Measurements from ENCODE around the gene ULK4.
A peak's percentile ranks its signal among the peaks of the same experiment; 100 is the strongest.
"Not testable (repeated sequence)": the region's sequence is repeated elsewhere in the genome, so short reads cannot be mapped to it uniquely, and the experiment has no call there.

ULK4 gene

GRCh38 chr3:41900265-41900664 lies 61.6 kb downstream of the ULK4 start:
- no peaks in the 10 kb centered on the region for H3K4me1 ChIP-seq (ENCODE audit: control insufficient read depth, insufficient read depth, low read length)
- H3K36me3 ChIP-seq (ENCODE audit: control insufficient read depth, insufficient read depth, low read length), result peaks cover 17% of the 10 kb centered on the region
- H3K9me3 ChIP-seq (ENCODE audit: control insufficient read depth, insufficient read depth, low read length), result no peaks in the 10 kb centered on the region
- H3K4me3 ChIP-seq (ENCODE audit: low read depth, low read length), result no peak overlapping the region
- H3K9ac ChIP-seq (ENCODE audit: low read depth, low read length), result no peak overlapping the region
- H3K27me3 ChIP-seq (ENCODE audit: control insufficient read depth, insufficient read depth, low read length), result no peaks in the 10 kb centered on the region
- H3K27ac ChIP-seq (ENCODE audit: low read depth, low read length), result no peak overlapping the region

DNA sequence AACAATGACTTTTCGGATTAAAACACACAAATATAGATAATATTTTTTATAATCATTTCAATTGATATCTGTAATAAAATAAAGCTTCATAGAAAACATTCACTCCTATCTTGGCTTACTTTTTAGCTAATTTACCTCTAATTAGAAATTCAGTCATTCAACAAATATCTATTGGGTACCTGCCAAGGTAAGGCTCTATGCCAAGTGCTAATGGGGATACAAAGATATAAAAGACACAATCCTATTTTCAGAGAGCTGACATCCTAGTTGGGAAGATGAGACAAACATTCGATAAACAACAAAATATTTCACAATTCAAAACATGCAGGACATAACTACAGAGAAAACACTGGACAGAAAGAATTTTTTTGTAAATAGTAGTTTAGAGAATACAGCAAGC lies 63.3 kb downstream of the ULK4 start:
- H3K4me1 ChIP-seq (ENCODE audit: control insufficient read depth, insufficient read depth, low read length), result no peaks in the 10 kb centered on the region
- H3K9me3 ChIP-seq (ENCODE audit: control insufficient read depth, insufficient read depth, low read length), result no peaks in the 10 kb centered on the region
- H3K4me3 ChIP-seq (ENCODE audit: low read depth, low read length), result no peak overlapping the region
- no peak overlapping the region for H3K9ac ChIP-seq (ENCODE audit: low read depth, low read length)
- H3K36me3 ChIP-seq (ENCODE audit: control insufficient read depth, insufficient read depth, low read length), result peaks cover 17% of the 10 kb centered on the region
- no peak overlapping the region for H3K27ac ChIP-seq (ENCODE audit: low read depth, low read length)
- no peaks in the 10 kb centered on the region for H3K27me3 ChIP-seq (ENCODE audit: control insufficient read depth, insufficient read depth, low read length)

- H3K4me3 ChIP-seq (ENCODE audit: low read depth, low read length), result no peak overlapping the region
- H3K9me3 ChIP-seq (ENCODE audit: control insufficient read depth, insufficient read depth, low read length), result peaks cover 10% of the 10 kb centered on the region; the same call in 1 of the 2 replicates
- H3K9ac ChIP-seq (ENCODE audit: low read depth, low read length), result no peak overlapping the region
- no peaks in the 10 kb centered on the region for H3K27me3 ChIP-seq (ENCODE audit: control insufficient read depth, insufficient read depth, low read length)
- H3K4me1 ChIP-seq (ENCODE audit: control insufficient read depth, insufficient read depth, low read length), result peaks cover 8% of the 10 kb centered on the region
- peaks cover 10% of the 10 kb centered on the region; the same call in 1 of the 2 replicates for H3K36me3 ChIP-seq (ENCODE audit: control insufficient read depth, insufficient read depth, low read length)
- no peak overlapping the region for H3K27ac ChIP-seq (ENCODE audit: low read depth, low read length)
Observed at GRCh38 chr3:41893977-41894376, 67.9 kb downstream of the ULK4 start.

DNA sequence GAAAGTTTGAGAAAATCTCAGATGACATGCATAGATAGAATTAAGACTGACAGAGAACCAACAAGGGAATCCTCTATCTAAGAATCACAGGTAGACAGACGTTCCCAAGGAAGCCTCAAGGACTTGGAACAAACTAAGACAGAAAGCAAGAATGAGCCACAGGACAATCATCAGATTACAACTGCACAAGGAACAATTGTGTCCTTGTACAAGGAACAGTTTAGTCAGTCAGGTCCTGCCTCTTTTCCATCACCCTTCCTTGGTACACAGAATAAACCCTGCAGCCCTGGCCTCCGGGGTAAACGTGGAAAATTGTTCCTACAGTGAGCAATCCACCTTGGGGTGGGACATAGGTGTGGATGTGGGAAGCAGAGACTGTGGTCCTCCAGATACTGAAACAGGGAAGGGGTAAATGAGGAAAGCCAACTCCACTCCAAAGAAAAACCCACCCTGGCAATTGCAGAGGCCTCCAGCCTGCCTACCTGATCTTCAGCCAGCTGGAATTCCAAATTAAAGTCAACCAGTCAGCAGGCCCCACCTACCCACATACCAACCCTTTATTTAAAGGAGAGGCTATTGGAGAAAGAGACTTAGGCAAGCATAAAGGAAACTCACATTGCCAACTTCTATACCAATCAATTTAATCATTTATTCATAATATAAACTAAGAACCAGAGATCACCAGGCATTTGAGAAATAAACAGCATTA lies 73.4 kb downstream of the ULK4 start:
- H3K9me3 ChIP-seq (ENCODE audit: control insufficient read depth, insufficient read depth, low read length), result peaks cover 10% of the 10 kb centered on the region; the same call in 1 of the 2 replicates
- peak overlapping the region; percentile 24; the same call in 1 of the 2 replicates for H3K4me3 ChIP-seq (ENCODE audit: low read depth, low read length)
- no peaks in the 10 kb centered on the region for H3K27me3 ChIP-seq (ENCODE audit: control insufficient read depth, insufficient read depth, low read length)
- peak overlapping the region; percentile 39 for H3K27ac ChIP-seq (ENCODE audit: low read depth, low read length)
- no peak overlapping the region for H3K9ac ChIP-seq (ENCODE audit: low read depth, low read length)
- H3K36me3 ChIP-seq (ENCODE audit: control insufficient read depth, insufficient read depth, low read length), result peaks cover 5% of the 10 kb centered on the region; the same call in 1 of the 2 replicates
- H3K4me1 ChIP-seq (ENCODE audit: control insufficient read depth, insufficient read depth, low read length), result peaks cover 16% of the 10 kb centered on the region

- Histone ChIP-seq H3K36me3 (ENCODE audit: control insufficient read depth, insufficient read depth, low read length) (no peaks in the 10 kb centered on the region), H3K9ac (ENCODE audit: low read depth, low read length) (no peak overlapping the region), H3K27me3 (ENCODE audit: control insufficient read depth, insufficient read depth, low read length) (no peaks in the 10 kb centered on the region), H3K4me1 (ENCODE audit: control insufficient read depth, insufficient read depth, low read length) (no peaks in the 10 kb centered on the region), H3K9me3 (ENCODE audit: control insufficient read depth, insufficient read depth, low read length) (no peaks in the 10 kb centered on the region), H3K4me3 (ENCODE audit: low read depth, low read length) (no peak overlapping the region), H3K27ac (ENCODE audit: low read depth, low read length) (no peak overlapping the region)
Observed at GRCh38 chr3:41882956-41883355, 78.9 kb downstream of the ULK4 start.

DNA sequence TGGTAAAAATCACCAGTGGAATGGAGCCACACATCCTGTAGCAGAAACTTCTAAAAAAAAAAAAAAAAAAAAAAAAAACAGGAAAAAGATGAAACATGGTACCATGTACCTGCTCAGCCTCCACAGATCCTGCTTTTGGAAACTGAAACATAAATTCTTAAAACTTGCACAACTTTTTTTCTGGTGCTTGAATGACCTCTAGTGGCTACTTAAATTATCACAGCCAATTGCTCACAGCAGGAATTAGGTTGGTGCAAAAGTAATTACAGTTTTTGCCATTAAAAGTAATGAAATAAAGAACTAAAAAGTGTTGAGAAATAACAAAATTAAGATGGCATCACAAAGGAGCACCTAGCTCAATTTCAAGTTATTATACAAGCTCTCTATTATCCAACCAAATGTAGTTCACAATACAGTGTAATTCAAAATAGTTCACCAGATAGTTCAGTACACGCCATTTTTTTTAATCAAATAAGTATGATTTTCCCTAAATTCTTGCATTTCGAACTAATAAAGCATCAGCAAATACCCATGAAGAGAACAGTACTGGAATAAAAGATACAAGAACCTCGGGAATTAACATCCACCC lies 80.6 kb downstream of the ULK4 start:
- no peaks in the 10 kb centered on the region for H3K9me3 ChIP-seq (ENCODE audit: control insufficient read depth, insufficient read depth, low read length)
- H3K4me3 ChIP-seq (ENCODE audit: low read depth, low read length), result no peak overlapping the region
- no peak overlapping the region for H3K9ac ChIP-seq (ENCODE audit: low read depth, low read length)
- H3K27me3 ChIP-seq (ENCODE audit: control insufficient read depth, insufficient read depth, low read length), result no peaks in the 10 kb centered on the region
- H3K27ac ChIP-seq (ENCODE audit: low read depth, low read length), result no peak overlapping the region
- H3K36me3 ChIP-seq (ENCODE audit: control insufficient read depth, insufficient read depth, low read length), result no peaks in the 10 kb centered on the region
- no peaks in the 10 kb centered on the region for H3K4me1 ChIP-seq (ENCODE audit: control insufficient read depth, insufficient read depth, low read length)

DNA sequence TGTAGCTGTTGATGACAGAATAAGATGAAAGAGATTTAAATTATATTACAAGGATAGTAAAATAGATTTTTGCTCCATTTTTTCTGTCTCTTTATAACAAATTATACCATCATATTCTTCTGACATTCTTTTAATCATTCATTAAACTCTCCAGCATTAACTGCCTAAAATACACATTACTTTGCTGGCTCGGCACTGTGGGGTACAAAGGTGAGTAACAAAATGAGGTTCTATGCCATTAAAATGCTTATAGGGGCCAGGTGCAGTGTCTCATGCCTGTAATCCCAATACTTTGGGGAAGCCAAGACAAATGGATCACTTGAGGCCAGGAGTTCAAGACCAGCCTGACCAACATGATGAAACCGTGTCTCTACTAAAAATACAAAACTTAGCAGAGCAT lies 81.5 kb downstream of the ULK4 start:
- Histone ChIP-seq H3K9me3 (ENCODE audit: control insufficient read depth, insufficient read depth, low read length) (no peaks in the 10 kb centered on the region), H3K4me1 (ENCODE audit: control insufficient read depth, insufficient read depth, low read length) (no peaks in the 10 kb centered on the region), H3K27me3 (ENCODE audit: control insufficient read depth, insufficient read depth, low read length) (no peaks in the 10 kb centered on the region), H3K36me3 (ENCODE audit: control insufficient read depth, insufficient read depth, low read length) (no peaks in the 10 kb centered on the region), H3K4me3 (ENCODE audit: low read depth, low read length) (no peak overlapping the region), H3K9ac (ENCODE audit: low read depth, low read length) (no peak overlapping the region), H3K27ac (ENCODE audit: low read depth, low read length) (no peak overlapping the region)

DNA sequence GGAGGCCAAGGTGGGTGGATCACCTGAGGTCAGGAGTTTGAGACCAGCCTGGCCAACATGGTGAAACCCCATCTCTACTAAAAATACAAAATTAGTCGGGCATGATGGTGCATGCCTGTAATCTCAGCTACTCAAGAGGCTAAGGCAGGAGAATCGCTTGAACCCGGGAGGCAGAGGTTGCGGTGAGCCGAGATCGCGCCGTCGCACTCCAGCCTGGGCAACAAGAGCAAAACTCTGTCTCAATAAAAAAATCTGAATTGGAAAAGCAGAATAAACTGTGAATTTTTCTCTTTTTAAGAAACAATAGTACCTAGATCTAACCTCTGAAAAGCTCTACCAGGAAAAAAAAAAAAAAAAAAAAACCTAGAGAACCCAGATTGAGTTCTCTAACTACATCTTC lies 84.2 kb downstream of the ULK4 start:
- H3K27ac ChIP-seq (ENCODE audit: low read depth, low read length); H3K9ac ChIP-seq (ENCODE audit: low read depth, low read length); H3K36me3 ChIP-seq (ENCODE audit: control insufficient read depth, insufficient read depth, low read length); H3K4me1 ChIP-seq (ENCODE audit: control insufficient read depth, insufficient read depth, low read length); H3K9me3 ChIP-seq (ENCODE audit: control insufficient read depth, insufficient read depth, low read length); H3K4me3 ChIP-seq (ENCODE audit: low read depth, low read length); H3K27me3 ChIP-seq (ENCODE audit: control insufficient read depth, insufficient read depth, low read length): not testable (repeated sequence)

DNA sequence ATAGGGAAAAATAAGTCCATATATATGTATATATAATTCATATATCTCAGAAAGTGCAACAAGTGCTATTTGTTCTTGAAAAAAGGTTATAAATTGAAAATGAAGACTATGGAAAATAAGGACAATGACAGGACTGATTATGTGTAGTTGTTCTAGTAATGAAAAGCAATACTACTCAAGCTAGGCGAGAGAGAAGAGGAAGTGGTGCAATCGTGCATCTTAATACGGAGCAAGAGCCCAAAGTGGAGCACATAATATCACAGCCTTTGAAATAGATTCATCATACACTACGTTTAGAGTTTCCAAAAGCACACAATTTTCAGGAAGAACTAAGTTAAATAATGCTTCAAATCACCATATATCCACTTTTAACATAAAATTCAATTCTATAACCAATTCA lies 87.9 kb downstream of the ULK4 start:
- Histone ChIP-seq H3K27ac (ENCODE audit: low read depth, low read length) (no peak overlapping the region), H3K9me3 (ENCODE audit: control insufficient read depth, insufficient read depth, low read length) (no peaks in the 10 kb centered on the region), H3K27me3 (ENCODE audit: control insufficient read depth, insufficient read depth, low read length) (no peaks in the 10 kb centered on the region), H3K4me3 (ENCODE audit: low read depth, low read length) (no peak overlapping the region), H3K36me3 (ENCODE audit: control insufficient read depth, insufficient read depth, low read length) (no peaks in the 10 kb centered on the region), H3K4me1 (ENCODE audit: control insufficient read depth, insufficient read depth, low read length) (0 out of 2 replicates have a peak, but pooled peaks cover 6% of the 10 kb centered on the region), H3K9ac (ENCODE audit: low read depth, low read length) (no peak overlapping the region)

DNA sequence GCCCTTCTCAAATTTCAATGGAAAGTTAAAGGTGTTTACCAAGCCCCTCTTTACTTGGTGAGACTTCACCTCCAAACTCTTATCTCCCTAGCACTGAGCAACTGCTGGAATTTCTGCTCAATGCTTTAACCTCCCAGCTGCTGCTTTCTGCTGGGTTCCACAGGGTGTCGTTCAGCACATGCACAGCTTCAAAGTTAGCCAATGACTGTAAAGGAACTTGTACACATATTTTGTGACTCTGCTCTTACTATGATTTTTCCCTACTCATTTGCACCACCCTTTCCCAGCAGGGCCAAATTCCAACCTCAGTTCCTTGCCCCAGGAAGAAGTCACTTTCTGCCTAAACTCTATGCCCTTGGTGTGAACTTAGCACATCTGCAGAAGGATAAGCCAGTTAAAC lies 89.7 kb downstream of the ULK4 start:
- no peak overlapping the region for H3K9ac ChIP-seq (ENCODE audit: low read depth, low read length)
- no peaks in the 10 kb centered on the region for H3K36me3 ChIP-seq (ENCODE audit: control insufficient read depth, insufficient read depth, low read length)
- H3K4me3 ChIP-seq (ENCODE audit: low read depth, low read length), result no peak overlapping the region
- no peaks in the 10 kb centered on the region for H3K27me3 ChIP-seq (ENCODE audit: control insufficient read depth, insufficient read depth, low read length)
- 0 out of 2 replicates have a peak, but pooled peaks cover 6% of the 10 kb centered on the region for H3K4me1 ChIP-seq (ENCODE audit: control insufficient read depth, insufficient read depth, low read length)
- no peaks in the 10 kb centered on the region for H3K9me3 ChIP-seq (ENCODE audit: control insufficient read depth, insufficient read depth, low read length)
- no peak overlapping the region for H3K27ac ChIP-seq (ENCODE audit: low read depth, low read length)

DNA sequence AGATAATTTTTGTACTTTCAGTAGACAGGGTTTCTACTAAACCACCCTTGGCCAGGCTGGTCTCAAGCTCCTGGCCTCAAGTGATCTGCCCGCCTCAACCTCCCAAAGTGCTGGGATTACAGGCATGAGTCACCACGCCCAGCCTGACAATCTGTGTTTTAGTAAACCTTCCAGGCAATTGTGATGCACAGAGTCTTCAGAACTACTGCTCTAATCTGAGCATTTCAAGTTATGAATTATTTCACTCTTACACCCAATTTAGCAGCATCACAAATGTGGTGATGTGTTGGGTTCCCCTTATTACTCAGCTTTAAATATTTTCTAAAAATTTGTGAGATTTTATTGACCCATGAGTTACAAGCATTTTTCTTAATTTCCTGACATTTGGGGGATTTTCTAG lies 94.4 kb downstream of the ULK4 start:
- Histone ChIP-seq H3K4me1 (ENCODE audit: control insufficient read depth, insufficient read depth, low read length) (0 out of 2 replicates have a peak, but pooled peaks cover 6% of the 10 kb centered on the region), H3K27ac (ENCODE audit: low read depth, low read length) (no peak overlapping the region), H3K9ac (ENCODE audit: low read depth, low read length) (no peak overlapping the region), H3K27me3 (ENCODE audit: control insufficient read depth, insufficient read depth, low read length) (no peaks in the 10 kb centered on the region), H3K9me3 (ENCODE audit: control insufficient read depth, insufficient read depth, low read length) (no peaks in the 10 kb centered on the region), H3K36me3 (ENCODE audit: control insufficient read depth, insufficient read depth, low read length) (no peaks in the 10 kb centered on the region), H3K4me3 (ENCODE audit: low read depth, low read length) (no peak overlapping the region)
